SK-N-SH (cell line): ENCODE measurements around the gene CUL7. TPM values are rescaled to one million over a fixed set of nuclear protein-coding genes. Genes with fewer than 3 reads are reported as not detected.
A peak's percentile ranks its signal among the peaks of the same experiment; 100 is the strongest.

Source experiments
- CTCF ChIA-PET: fragments of 300-600, 350-600 bp; formaldehyde crosslinking; extraction: SDS; loops from one replicate; lab custom pipeline; 2021; lab: Yijun Ruan, JAX
- POLR2A ChIA-PET: fragments of 350-600 bp; sonication (Branson Sonifier 250); formaldehyde crosslinking; extraction: SDS; loops from one replicate; lab custom pipeline; 2020; ENCODE audit warnings: antibody characterized with exemption, inconsistent platforms; lab: Yijun Ruan, JAX
- DNase-seq: peaks from one replicate; pipeline ENCODE4 v3.0.0; 2012
- H2AFZ ChIP-seq: fragments of 200-600 bp; sonication (generic); 2 replicates; pipeline ENCODE4 v1.8.1; 2016; ENCODE audit warnings: antibody characterized with exemption, mild to moderate bottlenecking, low read depth
- H3F3A ChIP-seq: fragments of 200-600 bp; sonication (generic); replicated peaks from 2 replicates; pipeline ENCODE3; 2016; ENCODE audit warnings: antibody characterized with exemption, mild to moderate bottlenecking; ENCODE audit not compliant: insufficient read depth
- H3K27ac ChIP-seq, 2 experiments: fragments of 200-500 bp in 1 of 2; fragments of 200-600 bp in 1 of 2; sonication (Bioruptor generic) in 1 of 2; sonication (generic), shearing (Covaris generic) in 1 of 2; 2 replicates each; pipeline versions ENCODE4 v1.5.1 to v1.6.1; 2014 to 2016; ENCODE audit warnings: low read depth in 2 of 2, inconsistent platforms in 1 of 2, low read length in 1 of 2, mild to moderate bottlenecking in 1 of 2, mixed read lengths in 1 of 2
- H3K27me3 ChIP-seq: fragments of 200-600 bp; sonication (generic), shearing (Covaris generic); 2 replicates; pipeline ENCODE4 v1.6.1; 2016; ENCODE audit warnings: mixed run types; ENCODE audit not compliant: insufficient read depth
- H3K36me3 ChIP-seq, 2 experiments: fragments of 200-500 bp in 1 of 2; fragments of 200-600 bp in 1 of 2; sonication (Bioruptor generic) in 1 of 2; sonication (generic) in 1 of 2; replicated peaks in 1 of 2; 2 replicates each; pipeline versions ENCODE3 to v1.5.1; 2014 to 2016; ENCODE audit warnings: low read length in 1 of 2, mild to moderate bottlenecking in 1 of 2; ENCODE audit not compliant: insufficient read depth in 2 of 2, control insufficient read depth in 1 of 2
- H3K4me1 ChIP-seq, 2 experiments: fragments of 200-500 bp in 1 of 2; fragments of 200-600 bp in 1 of 2; sonication (Bioruptor generic) in 1 of 2; sonication (generic), shearing (Covaris generic) in 1 of 2; 2 replicates each; pipeline versions ENCODE4 v1.5.1 to v1.6.1; 2014 to 2016; ENCODE audit warnings: low read depth in 1 of 2, low read length in 1 of 2, mixed run types in 1 of 2; ENCODE audit not compliant: insufficient read depth in 2 of 2, control insufficient read depth in 1 of 2
- H3K4me2 ChIP-seq: fragments of 200-600 bp; sonication (generic), shearing (Covaris generic); 2 replicates; pipeline ENCODE4 v1.6.1; 2017; ENCODE audit warnings: mixed run types
- H3K4me3 ChIP-seq, 2 experiments: fragments of 200-500 bp in 1 of 2; fragments of 200-600 bp in 1 of 2; sonication (Bioruptor generic) in 1 of 2; sonication (generic), shearing (Covaris generic) in 1 of 2; 2 replicates each; pipeline versions ENCODE4 v1.5.1 to v1.8.1; 2014 to 2016; ENCODE audit warnings: low read depth in 2 of 2, inconsistent platforms in 1 of 2, low read length in 1 of 2, mild to moderate bottlenecking in 1 of 2, mixed read lengths in 1 of 2, moderate library complexity in 1 of 2
- H3K79me2 ChIP-seq: fragments of 200-600 bp; sonication (generic); 2 replicates; pipeline ENCODE4 v1.8.1; 2017; ENCODE audit warnings: mild to moderate bottlenecking; ENCODE audit not compliant: insufficient read depth
- H3K9ac ChIP-seq: fragments of 200-600 bp; sonication (generic); 2 replicates; pipeline ENCODE4 v1.6.1; 2017; ENCODE audit warnings: mixed run types
- H3K9me2 ChIP-seq: fragments of 200-600 bp; sonication (generic); 2 replicates; pipeline ENCODE4 v1.6.1; 2017; ENCODE audit warnings: mixed run types
- H3K9me3 ChIP-seq: fragments of 200-600 bp; sonication (generic); 2 replicates; pipeline ENCODE4 v1.6.1; 2017; ENCODE audit warnings: mixed run types, mild to moderate bottlenecking, moderate library complexity
- H4K20me1 ChIP-seq: fragments of 200-600 bp; sonication (generic); 2 replicates; pipeline ENCODE4 v1.6.1; 2017; ENCODE audit warnings: mild to moderate bottlenecking, mixed run types; ENCODE audit not compliant: insufficient read depth
- FOSL2 ChIP-seq: IDR thresholded peaks from 2 replicates; pipeline ENCODE4 v1.4.0; 2012; ENCODE audit warnings: low read depth, mild to moderate bottlenecking, moderate library complexity, borderline replicate concordance
- POLR2AphosphoS5 ChIP-seq: IDR thresholded peaks from 2 replicates; pipeline ENCODE4 v1.6.1; 2012; ENCODE audit warnings: low read depth, low read length
- RAD21 ChIP-seq: IDR thresholded peaks from 2 replicates; pipeline ENCODE4 v1.6.1; 2012; ENCODE audit warnings: mild to moderate bottlenecking, low read length
- RFX5 ChIP-seq: IDR thresholded peaks from 2 replicates; pipeline ENCODE4 v1.6.1; 2012; ENCODE audit warnings: mild to moderate bottlenecking, improper control_type of control experiment, low read length
- SMC3 ChIP-seq: IDR thresholded peaks from 2 replicates; pipeline ENCODE4 v1.6.1; 2012; ENCODE audit warnings: low read depth, low read length, improper control_type of control experiment
- WGBS: methylation state at CpG from one replicate; pipeline ENCODE4 v1.1.6; 2017; ENCODE audit warnings: low lambda C conversion rate; 5-methylcytosine and 5-hydroxymethylcytosine counted together
- polyA plus RNA-seq, 3 experiments: library from polyadenylated mRNA; depleted of rRNA; stranded (reverse); fragments of >200 nt; gene quantifications; 2 replicates each; pipeline ENCODE4 v1.2.3, GENCODE V29; 2012
- TF ChIP-seq, protein P1 (sequence below): IDR thresholded peaks from 2 replicates; pipeline ENCODE4; 2012
- TF ChIP-seq, protein P2 (sequence below): IDR thresholded peaks from 2 replicates; pipeline ENCODE4 v1.4.0; 2012; ENCODE audit warnings: low read depth, borderline replicate concordance
- TF ChIP-seq, protein P3 (sequence below): IDR thresholded peaks from 2 replicates; pipeline ENCODE4 v1.6.1; 2012; ENCODE audit warnings: mild to moderate bottlenecking, low read depth, low read length, moderate library complexity
- TF ChIP-seq, protein P4 (sequence below): fragments of 200-600 bp; sonication (generic); IDR thresholded peaks from 2 replicates; pipeline ENCODE4 v1.6.1; 2017; ENCODE audit warnings: antibody characterized with exemption, mild to moderate bottlenecking, moderate library complexity

CUL7 gene
- polyA plus RNA-seq, 1 of the 3 experiments (the other 2 are of a cell fraction), result 46.9 TPM

DNA sequence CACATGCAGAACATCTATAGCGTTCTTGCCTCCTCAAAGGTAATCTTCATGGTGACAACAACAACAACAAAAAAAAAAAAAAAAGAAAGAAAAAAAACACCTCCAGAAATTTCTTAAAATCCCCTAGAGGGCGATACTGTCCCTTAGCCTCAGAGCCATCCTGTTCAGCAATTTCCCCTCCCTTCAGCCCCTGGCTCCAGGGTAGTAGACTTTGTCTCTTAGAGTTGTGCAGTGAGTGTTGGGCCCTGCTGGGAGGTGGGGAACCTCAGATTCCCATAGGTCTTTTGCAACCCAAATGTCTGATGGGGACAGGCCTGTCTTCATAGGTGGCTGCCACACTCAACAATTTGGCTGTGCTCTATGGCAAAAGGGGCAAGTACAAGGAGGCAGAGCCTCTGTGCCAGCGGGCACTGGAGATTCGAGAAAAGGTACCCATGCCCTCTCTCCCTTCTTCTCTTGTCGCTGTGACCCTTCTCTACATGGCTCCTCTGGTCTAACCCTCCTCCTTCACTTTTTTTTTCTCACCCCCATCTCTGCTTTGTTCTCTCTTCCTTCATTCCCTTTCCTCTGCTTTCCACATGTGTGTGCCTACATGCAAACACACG is 16.5 kb upstream of the CUL7 start:
- CTCF ChIA-PET, result interaction anchor here (0.6 to 6.2 kb wide), 17 partner anchors 10 to 85 kb away, joined by 3 to 58 read pairs (median 4); partner anchors contain the start of genes CUL7, KLC4 and MRPL2
- Histone ChIP-seq H3K4me1 (peaks cover 0 to 3% of the 10 kb centered on the region in 2 experiments; a peak in 1 of 4 replicates), H3K9ac (no peak overlapping the region), H3K36me3 (peaks cover 0 to 16% of the 10 kb centered on the region in 2 experiments), H2AFZ (no peak overlapping the region), H4K20me1 (no peaks in the 10 kb centered on the region), H3K9me3 (no peaks in the 10 kb centered on the region), H3K27ac (no peak overlapping the region), H3K27me3 (no peaks in the 10 kb centered on the region), H3F3A (no peaks in the 10 kb centered on the region), H3K9me2 (no peaks in the 10 kb centered on the region), H3K4me3 (no peak overlapping the region), H3K4me2 (no peak overlapping the region), H3K79me2 (no peaks in the 10 kb centered on the region)
- WGBS, result 45% methylated on average over 6 of the region's 6 CpGs
- POLR2A ChIA-PET, result no interaction called here
- peak; percentile 80 for DNase-seq
- TF ChIP-seq, protein P1, sequence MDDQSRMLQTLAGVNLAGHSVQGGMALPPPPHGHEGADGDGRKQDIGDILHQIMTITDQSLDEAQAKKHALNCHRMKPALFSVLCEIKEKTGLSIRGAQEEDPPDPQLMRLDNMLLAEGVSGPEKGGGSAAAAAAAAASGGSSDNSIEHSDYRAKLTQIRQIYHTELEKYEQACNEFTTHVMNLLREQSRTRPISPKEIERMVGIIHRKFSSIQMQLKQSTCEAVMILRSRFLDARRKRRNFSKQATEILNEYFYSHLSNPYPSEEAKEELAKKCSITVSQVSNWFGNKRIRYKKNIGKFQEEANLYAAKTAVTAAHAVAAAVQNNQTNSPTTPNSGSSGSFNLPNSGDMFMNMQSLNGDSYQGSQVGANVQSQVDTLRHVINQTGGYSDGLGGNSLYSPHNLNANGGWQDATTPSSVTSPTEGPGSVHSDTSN, result no peak
- TF ChIP-seq, protein P2, sequence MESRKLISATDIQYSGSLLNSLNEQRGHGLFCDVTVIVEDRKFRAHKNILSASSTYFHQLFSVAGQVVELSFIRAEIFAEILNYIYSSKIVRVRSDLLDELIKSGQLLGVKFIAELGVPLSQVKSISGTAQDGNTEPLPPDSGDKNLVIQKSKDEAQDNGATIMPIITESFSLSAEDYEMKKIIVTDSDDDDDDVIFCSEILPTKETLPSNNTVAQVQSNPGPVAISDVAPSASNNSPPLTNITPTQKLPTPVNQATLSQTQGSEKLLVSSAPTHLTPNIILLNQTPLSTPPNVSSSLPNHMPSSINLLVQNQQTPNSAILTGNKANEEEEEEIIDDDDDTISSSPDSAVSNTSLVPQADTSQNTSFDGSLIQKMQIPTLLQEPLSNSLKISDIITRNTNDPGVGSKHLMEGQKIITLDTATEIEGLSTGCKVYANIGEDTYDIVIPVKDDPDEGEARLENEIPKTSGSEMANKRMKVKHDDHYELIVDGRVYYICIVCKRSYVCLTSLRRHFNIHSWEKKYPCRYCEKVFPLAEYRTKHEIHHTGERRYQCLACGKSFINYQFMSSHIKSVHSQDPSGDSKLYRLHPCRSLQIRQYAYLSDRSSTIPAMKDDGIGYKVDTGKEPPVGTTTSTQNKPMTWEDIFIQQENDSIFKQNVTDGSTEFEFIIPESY, result no peak
- TF ChIP-seq FOSL2 (no peak), RFX5 (no peak), POLR2AphosphoS5 (no peak), RAD21 (peak; percentile 84), SMC3 (peak; percentile 83)
- TF ChIP-seq, protein P3, sequence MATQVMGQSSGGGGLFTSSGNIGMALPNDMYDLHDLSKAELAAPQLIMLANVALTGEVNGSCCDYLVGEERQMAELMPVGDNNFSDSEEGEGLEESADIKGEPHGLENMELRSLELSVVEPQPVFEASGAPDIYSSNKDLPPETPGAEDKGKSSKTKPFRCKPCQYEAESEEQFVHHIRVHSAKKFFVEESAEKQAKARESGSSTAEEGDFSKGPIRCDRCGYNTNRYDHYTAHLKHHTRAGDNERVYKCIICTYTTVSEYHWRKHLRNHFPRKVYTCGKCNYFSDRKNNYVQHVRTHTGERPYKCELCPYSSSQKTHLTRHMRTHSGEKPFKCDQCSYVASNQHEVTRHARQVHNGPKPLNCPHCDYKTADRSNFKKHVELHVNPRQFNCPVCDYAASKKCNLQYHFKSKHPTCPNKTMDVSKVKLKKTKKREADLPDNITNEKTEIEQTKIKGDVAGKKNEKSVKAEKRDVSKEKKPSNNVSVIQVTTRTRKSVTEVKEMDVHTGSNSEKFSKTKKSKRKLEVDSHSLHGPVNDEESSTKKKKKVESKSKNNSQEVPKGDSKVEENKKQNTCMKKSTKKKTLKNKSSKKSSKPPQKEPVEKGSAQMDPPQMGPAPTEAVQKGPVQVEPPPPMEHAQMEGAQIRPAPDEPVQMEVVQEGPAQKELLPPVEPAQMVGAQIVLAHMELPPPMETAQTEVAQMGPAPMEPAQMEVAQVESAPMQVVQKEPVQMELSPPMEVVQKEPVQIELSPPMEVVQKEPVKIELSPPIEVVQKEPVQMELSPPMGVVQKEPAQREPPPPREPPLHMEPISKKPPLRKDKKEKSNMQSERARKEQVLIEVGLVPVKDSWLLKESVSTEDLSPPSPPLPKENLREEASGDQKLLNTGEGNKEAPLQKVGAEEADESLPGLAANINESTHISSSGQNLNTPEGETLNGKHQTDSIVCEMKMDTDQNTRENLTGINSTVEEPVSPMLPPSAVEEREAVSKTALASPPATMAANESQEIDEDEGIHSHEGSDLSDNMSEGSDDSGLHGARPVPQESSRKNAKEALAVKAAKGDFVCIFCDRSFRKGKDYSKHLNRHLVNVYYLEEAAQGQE, result no peak
- TF ChIP-seq, protein P4, sequence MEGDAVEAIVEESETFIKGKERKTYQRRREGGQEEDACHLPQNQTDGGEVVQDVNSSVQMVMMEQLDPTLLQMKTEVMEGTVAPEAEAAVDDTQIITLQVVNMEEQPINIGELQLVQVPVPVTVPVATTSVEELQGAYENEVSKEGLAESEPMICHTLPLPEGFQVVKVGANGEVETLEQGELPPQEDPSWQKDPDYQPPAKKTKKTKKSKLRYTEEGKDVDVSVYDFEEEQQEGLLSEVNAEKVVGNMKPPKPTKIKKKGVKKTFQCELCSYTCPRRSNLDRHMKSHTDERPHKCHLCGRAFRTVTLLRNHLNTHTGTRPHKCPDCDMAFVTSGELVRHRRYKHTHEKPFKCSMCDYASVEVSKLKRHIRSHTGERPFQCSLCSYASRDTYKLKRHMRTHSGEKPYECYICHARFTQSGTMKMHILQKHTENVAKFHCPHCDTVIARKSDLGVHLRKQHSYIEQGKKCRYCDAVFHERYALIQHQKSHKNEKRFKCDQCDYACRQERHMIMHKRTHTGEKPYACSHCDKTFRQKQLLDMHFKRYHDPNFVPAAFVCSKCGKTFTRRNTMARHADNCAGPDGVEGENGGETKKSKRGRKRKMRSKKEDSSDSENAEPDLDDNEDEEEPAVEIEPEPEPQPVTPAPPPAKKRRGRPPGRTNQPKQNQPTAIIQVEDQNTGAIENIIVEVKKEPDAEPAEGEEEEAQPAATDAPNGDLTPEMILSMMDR, result peak; percentile 79
